Stimulated activated CD8-positive, alpha-beta memory T cell treated with anti-CD3 and anti-CD28 coated beads, Interleukin-7, amount 100 ng/mL, for 24 hours (primary cell): ENCODE data around the gene NFKBIB.
"Not testable (repeated sequence)": the region's sequence is repeated elsewhere in the genome, so short reads cannot be mapped to it uniquely, and the experiment has no call there.

ENCODE experiments used
- DNase-seq: peaks from one replicate; pipeline ENCODE4 v3.0.0-alpha.2; 2020; ENCODE audit warnings: low read depth

NFKBIB gene

GRCh38 chr19:38875656-38876395 lies 23.9 kb upstream of the NFKBIB start:
- DNase-seq: no peak

DNA sequence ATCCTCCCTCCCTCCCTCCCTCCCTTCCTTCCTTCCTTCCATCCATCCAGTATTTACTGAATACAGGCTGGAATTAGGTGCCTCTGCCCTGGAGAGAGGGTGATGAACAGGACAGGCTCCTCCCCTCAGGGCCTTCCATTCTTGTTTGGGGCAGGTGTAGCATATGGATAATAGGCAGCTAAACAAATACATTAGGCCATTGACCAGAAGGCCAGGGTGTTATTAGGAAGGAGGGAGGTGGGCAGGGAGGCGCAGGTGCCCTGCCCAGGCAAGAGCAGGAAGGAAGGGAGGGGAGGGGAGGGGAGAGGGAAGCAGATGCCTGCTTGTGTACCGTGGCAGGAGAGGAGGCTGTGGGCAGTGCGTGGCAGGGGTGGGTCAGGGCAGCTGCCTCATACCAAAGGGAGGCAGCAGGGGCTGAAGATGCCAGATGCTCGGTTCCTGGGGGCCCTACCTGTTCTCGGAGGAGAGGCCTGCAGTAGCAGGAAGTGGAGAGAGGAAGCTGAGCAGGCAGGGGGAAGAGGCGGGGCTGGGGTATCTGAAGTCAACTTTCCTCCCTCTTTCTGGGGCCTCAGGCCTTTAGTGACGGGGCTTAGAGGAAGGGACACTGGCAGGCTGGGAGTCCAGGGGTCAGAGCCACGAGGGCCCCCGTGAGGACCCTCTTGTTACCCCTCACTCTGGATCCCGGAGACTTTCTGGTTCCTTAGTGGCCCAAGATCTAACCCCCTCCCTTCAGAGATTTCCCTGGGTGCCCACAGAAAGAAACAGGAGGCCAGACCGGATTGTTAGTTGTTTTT lies 21.8 kb upstream of the NFKBIB start, which contains the start of gene RINL:
Gene RINL, minus strand, starts transcription at position 495 of the 794 bp plus-strand sequence. CDS start 1,533 bp downstream, outside the sequence.
- DNase-seq: no peak

- DNase-seq: no peak
Measured at GRCh38 chr19:38878575-38879399, 21.0 kb upstream of the NFKBIB start.

GRCh38 chr19:38879400-38879751 lies 20.4 kb upstream of the NFKBIB start:
- no peak for DNase-seq

GRCh38 chr19:38880076-38880881 lies 19.5 kb upstream of the NFKBIB start:
- DNase-seq: no peak

- DNase-seq: no peak
Measured at GRCh38 chr19:38880882-38881609, 18.7 kb upstream of the NFKBIB start.

DNA sequence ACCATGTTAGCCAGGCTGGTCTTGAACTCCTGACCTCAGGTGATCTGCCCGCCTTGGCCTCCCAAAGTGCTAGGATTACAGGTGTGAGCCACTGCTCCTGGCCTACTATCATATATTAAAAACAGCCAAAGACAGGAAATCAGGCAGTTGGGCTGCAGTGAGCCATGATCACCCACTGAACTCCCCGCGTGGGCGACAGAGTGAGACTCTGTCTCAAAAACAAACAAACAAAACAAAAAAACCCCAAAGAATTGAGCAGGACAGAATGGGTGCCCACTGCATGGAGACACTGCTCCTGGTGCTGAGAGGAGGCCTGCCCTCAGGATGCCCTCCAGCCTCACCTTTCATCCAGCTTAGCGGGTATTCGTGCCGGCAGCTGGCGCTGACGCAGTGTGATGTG lies 16.5 kb upstream of the NFKBIB start:
- no peak for DNase-seq

- not testable (repeated sequence) for DNase-seq
Measured at GRCh38 chr19:38884691-38885090, 15.1 kb upstream of the NFKBIB start.

GRCh38 chr19:38888876-38889275 lies 10.9 kb upstream of the NFKBIB start:
- DNase-seq: no peak

DNA sequence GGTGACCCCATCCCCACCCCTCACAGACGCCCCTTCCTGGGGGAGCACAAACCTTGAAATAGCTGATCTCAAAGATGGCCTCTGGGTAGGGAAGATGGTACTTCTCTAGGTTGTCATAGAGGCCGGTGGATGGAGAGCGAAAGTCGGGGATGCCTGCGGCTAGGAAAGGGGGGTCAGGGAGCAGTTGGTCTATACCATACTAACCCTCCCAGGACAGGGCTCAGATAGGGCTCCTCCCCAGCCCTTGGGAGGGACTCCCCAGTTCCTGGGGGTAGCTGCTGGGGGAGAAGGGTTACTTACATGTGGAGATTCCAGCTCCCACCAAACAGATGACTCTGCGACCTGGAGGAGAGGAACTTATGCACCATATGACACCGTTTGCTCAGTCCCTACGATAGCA lies 10.0 kb upstream of the NFKBIB start:
- no peak for DNase-seq

DNA sequence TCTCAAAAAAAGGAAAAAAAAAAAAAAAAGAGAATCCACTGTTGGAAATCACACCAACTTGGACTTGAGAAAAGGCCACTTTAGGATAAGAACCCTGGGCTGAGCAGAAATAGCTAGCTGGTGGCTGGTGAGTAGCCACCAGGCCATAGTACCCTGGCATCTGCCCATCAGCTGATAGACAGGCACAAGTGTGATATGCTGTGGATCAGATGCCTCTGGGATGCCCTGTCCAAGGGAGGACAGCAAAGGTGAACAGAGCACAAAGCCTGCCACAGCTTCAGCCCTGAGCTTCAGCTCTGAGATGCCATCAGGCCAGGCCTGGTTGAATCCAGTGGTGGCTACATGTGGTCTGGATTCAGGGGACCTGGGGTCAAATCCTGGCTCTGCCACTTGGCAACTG lies 9.1 kb upstream of the NFKBIB start:
- no peak for DNase-seq

GRCh38 chr19:38891771-38892170 lies 8.0 kb upstream of the NFKBIB start:
- no peak for DNase-seq

DNA sequence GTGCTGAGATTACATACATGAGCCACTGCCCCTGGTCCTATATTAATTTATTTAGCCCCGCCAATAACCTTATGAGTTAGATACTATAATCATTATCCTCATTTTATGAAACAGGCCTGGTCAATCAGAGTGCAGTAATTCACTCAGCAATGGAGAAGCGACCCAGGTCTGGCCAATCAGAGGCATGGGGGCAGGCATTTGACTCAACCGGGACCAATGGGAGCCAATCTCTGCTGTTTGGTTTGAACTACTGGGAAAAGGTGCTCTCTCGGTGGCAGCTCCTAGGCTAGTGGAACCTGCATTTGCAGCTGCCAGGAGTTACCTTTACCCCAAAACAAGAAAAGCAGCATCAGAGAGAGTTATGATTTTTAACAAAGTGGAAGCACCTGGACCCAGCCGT lies 6.9 kb upstream of the NFKBIB start:
- DNase-seq: no peak

DNA sequence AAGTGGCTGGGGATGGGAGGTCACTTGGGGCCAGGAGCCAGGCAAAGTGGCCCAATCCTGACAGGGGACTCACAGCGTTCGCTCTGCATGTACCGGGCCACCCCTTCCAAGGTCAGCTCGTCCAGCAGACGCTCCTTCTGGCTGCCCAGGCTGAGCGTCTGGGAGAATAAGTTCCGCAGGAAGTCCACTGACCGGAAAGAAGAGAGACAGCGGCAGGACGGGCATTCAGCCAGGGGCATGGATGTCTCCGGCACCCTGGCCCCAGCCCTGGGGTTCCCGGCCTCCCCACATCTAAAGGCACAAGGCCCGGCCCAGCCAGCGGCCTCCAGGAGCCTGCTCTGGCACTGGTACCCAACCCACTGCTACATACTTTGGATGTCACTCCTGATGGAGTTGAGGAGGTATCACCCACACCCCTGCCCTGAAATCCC lies 6.4 kb upstream of the NFKBIB start:
- DNase-seq: no peak

GRCh38 chr19:38894968-38895367 lies 4.8 kb upstream of the NFKBIB start:
- DNase-seq: no peak

DNA sequence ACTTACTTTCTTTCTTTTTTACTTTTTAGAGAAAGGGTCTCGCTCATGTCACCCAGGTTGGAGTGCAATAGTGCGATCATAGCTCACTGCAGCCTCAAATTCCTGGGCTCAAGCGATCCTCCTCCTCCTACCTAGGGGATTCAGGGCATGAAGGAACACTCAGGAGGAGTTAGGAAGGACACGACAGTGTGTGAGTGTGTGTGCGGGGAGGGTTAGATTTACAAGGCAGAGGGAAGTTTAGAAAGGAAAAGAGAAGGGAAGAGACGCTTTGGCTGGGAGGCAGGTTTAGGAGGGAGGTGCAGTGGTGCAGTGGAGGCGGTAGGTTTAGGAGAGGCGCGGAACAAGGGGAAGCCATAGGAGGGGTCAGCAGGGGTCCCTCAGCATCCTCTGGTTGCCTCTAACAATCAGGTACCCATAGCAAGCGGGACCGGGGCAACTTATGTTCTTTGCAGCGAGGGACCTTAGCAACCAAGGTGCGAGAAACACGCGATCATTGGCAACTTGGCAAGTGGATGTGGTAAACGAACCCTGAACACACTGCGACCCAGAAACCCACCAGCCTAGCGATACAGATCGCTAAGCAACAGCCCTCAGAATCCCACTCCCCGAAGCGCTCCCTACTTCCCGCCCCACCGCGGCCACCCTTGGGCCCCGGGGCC lies 852 bp upstream of the NFKBIB start:
- DNase-seq: no peak

DNA sequence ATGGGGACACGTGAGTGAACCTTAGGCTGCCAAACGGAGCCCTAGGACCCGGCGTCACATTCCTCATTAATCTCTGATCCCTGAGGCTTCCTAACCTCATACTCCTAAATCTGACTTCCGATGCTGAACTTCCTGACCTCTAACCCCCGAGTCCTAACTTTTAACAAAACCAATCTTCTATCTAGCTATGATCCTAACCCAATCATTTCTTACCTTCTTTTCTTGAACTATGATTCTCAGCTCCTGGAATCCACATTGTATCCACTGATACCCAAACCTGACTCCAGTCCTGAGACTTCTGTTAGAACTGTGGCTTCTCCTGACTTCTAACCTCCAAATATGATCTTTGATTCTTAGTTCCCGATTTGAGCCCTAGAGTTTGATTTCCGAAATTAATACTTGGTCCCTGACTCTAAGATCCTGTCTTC lies 447 bp downstream of the NFKBIB start:
- no peak for DNase-seq

DNA sequence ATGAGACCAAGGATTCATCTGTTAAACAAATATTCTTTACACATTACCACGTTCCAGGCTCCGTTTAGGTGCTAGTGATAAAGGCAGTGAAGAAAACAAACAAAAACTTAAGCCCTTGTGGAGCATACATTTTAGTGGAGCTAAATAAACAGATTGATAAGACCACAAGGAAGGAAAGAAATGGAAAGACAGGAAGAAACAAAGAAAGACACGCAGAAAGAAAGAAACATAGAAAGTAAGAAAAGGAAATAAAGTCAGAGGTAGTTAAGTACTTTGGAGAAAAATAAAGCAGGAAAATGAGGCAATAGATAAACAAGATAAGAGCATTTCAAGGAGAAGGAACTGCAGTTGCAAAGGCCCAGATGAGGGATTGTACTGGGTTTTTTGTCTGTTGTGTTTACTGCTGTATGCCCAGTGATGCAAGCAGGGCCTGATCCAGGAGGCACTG lies 998 bp downstream of the NFKBIB start:
- DNase-seq: no peak

GRCh38 chr19:38901683-38902082 lies 1.9 kb downstream of the NFKBIB start:
- DNase-seq: no peak
